HepG2 (cell line): ENCODE results near the gene CYP27B1. TPM values are rescaled to one million over a fixed set of nuclear protein-coding genes. Genes with fewer than 3 reads are reported as not detected.
A peak's percentile ranks its signal among the peaks of the same experiment; 100 is the strongest.

Source experiments
- ATRX ChIP-seq: sonication (generic); formaldehyde crosslinking; IDR thresholded peaks from 2 replicates; pipeline ENCODE4 v1.4.0; 2020; ENCODE audit warnings: missing genetic modification reagents, borderline replicate concordance
- GABPA ChIP-seq, 2 experiments: IDR thresholded peaks; 2 replicates each; pipeline ENCODE4 v1.6.1; 2011 to 2016; ENCODE audit warnings: low read depth in 2 of 2, low read length in 1 of 2, missing biosample characterization in 1 of 2, missing genetic modification characterization in 1 of 2
- HOXA7 ChIP-seq: sonication (generic); formaldehyde crosslinking; IDR thresholded peaks from 2 replicates; pipeline ENCODE4 v1.8.1; 2022; ENCODE audit warnings: mild to moderate bottlenecking, missing genetic modification reagents, moderate library complexity
- KDM4B ChIP-seq: sonication (generic); formaldehyde crosslinking; IDR thresholded peaks from 2 replicates; pipeline ENCODE4 v1.4.0; 2020; ENCODE audit warnings: missing genetic modification reagents
- MAFF ChIP-seq: IDR thresholded peaks from 2 replicates; pipeline ENCODE4 v1.6.1; 2011; ENCODE audit warnings: low read depth, low read length, improper control_type of control experiment
- NCOA2 ChIP-seq: sonication (generic); formaldehyde crosslinking; IDR thresholded peaks from 2 replicates; pipeline ENCODE4 v1.8.0; 2022; ENCODE audit warnings: inconsistent platforms
- NR2F2 ChIP-seq: IDR thresholded peaks from 2 replicates; pipeline ENCODE4 v1.6.1; 2012; ENCODE audit warnings: low read depth, inconsistent platforms, borderline replicate concordance
- RNF2 ChIP-seq: fragments of 450-650 bp; conservative IDR thresholded peaks from 2 replicates; pipeline ENCODE4 v1.6.1; 2016; ENCODE audit warnings: low read depth
- SP140L ChIP-seq: sonication (generic); formaldehyde crosslinking; IDR thresholded peaks from 2 replicates; pipeline ENCODE4 v1.4.0; 2020; ENCODE audit warnings: missing genetic modification reagents, borderline replicate concordance
- TBX3 ChIP-seq: fragments of 450-650 bp; IDR thresholded peaks from 2 replicates; pipeline ENCODE4 v1.6.1; 2017; ENCODE audit warnings: antibody characterized with exemption, mild to moderate bottlenecking, inconsistent platforms, borderline replicate concordance
- U2AF1 ChIP-seq: fragments of 200-400 bp; formaldehyde crosslinking; optimal IDR thresholded peaks from 2 replicates; pipeline ENCODE3; 2017; ENCODE audit warnings: mild to moderate bottlenecking, low read depth, low read length
- ZBTB8A ChIP-seq: sonication (generic); formaldehyde crosslinking; IDR thresholded peaks from 2 replicates; pipeline ENCODE4 v1.4.0; 2020; ENCODE audit warnings: mild to moderate bottlenecking, low read depth, missing genetic modification reagents, borderline replicate concordance
- ZC3H13 ChIP-seq: sonication (generic); formaldehyde crosslinking; IDR thresholded peaks from 2 replicates; pipeline ENCODE4 v1.8.1; 2023; ENCODE audit warnings: mild to moderate bottlenecking, missing genetic modification reagents, moderate library complexity
- ZFY ChIP-seq: sonication (generic); formaldehyde crosslinking; IDR thresholded peaks from 2 replicates; pipeline ENCODE4 v1.4.0; 2020; ENCODE audit warnings: missing genetic modification reagents
- ZNF431 ChIP-seq: sonication (generic); formaldehyde crosslinking; IDR thresholded peaks from 2 replicates; pipeline ENCODE4 v1.9.0; 2022; ENCODE audit warnings: missing genetic modification reagents, low read depth, mild to moderate bottlenecking, borderline replicate concordance
- ZSCAN29 ChIP-seq: sonication (generic); formaldehyde crosslinking; conservative IDR thresholded peaks from 2 replicates; pipeline ENCODE4 v1.4.0; 2020; ENCODE audit warnings: mild to moderate bottlenecking, missing genetic modification reagents
- polyA plus RNA-seq, 8 experiments: library from polyadenylated mRNA; depleted of rRNA in 3 of 8; stranded (reverse) in 7 of 8; unstranded in 1 of 8; fragments of >200 nt; fragmentation: Illumina TruSeq in 4 of 8; extraction: Trizol in 4 of 8; gene quantifications; 2 replicates each; pipeline versions ENCODE4 v1.2.1 to v1.2.3, GENCODE V29; 2011 to 2016; ENCODE audit warnings: low read depth in 4 of 8, missing spikeins in 1 of 8, mixed read lengths in 1 of 8; ENCODE audit not compliant: insufficient read depth in 1 of 8
- total RNA-seq, 5 experiments: library from RNA; depleted of rRNA; stranded (reverse); fragments of >200 nt; fragmentation: Illumina TruSeq; extraction: Trizol; gene quantifications; 2 replicates each; pipeline ENCODE4 v1.2.3, GENCODE V29; 2016; ENCODE audit warnings: low read depth in 1 of 5
- TF ChIP-seq, protein P1 (sequence below): sonication (generic); formaldehyde crosslinking; conservative IDR thresholded peaks from 2 replicates; pipeline ENCODE4 v1.8.0; 2022; ENCODE audit warnings: missing genetic modification reagents
- TF ChIP-seq, protein P2 (sequence below): sonication (generic); formaldehyde crosslinking; IDR thresholded peaks from 2 replicates; pipeline ENCODE4 v1.4.0; 2020; ENCODE audit warnings: missing genetic modification reagents
- TF ChIP-seq, protein P3 (sequence below): sonication (generic); formaldehyde crosslinking; IDR thresholded peaks from 2 replicates; pipeline ENCODE4 v1.5.0; 2020; ENCODE audit warnings: mild to moderate bottlenecking, missing genetic modification reagents
- TF ChIP-seq, protein P4 (sequence below), 2 experiments: sonication (generic) in 1 of 2; formaldehyde crosslinking in 1 of 2; IDR thresholded peaks; 2 replicates each; pipeline versions ENCODE4 v1.5.1 to v1.6.1; 2011 to 2020; ENCODE audit warnings: borderline replicate concordance in 1 of 2, low read depth in 1 of 2, low read length in 1 of 2, mild to moderate bottlenecking in 1 of 2, missing genetic modification reagents in 1 of 2, moderate library complexity in 1 of 2

The CYP27B1 gene
- total and polyA plus RNA-seq, 2 of the 13 experiments (the other 11 are each of a cell fraction or from before 2014, with no cell fraction given): 2.3 to 3.0 TPM

DNA sequence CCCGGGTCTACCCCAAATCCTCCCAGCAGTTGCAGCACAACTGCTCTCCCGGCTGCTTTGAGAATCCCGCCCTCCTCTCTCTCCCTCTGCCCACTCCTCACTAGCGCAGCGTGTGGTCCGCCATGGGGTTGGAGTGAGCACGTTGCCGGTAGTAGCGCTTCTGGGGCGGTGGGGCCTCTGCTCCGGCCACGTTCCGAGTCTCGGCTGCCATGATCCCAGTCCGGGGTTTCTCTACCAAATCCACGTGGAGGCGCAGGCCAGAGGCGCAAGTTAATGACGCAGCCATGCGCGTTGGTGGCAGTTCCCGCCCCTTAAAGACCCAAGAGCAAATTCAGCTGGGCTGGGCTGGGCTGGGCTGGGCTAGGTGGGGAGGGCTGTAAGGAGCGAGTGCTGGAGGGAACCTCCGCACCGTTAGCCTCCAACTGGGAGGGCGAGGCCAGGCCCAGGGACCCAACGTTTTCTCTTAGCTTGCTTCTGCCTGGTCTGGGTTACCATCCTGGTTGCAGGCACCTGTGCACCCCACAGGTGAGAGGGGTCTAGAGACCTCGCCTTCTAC lies 5.1 kb upstream of the CYP27B1 start, which contains the start of gene METTL1 (continued):
- peak; percentile 90 for TF ChIP-seq U2AF1
- TF ChIP-seq KDM4B (CRISPR knock-in tag): no peak
- no peak for TF ChIP-seq SP140L (CRISPR knock-in tag)
- TF ChIP-seq, protein P1, sequence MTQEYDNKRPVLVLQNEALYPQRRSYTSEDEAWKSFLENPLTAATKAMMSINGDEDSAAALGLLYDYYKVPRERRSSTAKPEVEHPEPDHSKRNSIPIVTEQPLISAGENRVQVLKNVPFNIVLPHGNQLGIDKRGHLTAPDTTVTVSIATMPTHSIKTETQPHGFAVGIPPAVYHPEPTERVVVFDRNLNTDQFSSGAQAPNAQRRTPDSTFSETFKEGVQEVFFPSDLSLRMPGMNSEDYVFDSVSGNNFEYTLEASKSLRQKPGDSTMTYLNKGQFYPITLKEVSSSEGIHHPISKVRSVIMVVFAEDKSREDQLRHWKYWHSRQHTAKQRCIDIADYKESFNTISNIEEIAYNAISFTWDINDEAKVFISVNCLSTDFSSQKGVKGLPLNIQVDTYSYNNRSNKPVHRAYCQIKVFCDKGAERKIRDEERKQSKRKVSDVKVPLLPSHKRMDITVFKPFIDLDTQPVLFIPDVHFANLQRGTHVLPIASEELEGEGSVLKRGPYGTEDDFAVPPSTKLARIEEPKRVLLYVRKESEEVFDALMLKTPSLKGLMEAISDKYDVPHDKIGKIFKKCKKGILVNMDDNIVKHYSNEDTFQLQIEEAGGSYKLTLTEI (CRISPR knock-in tag): no peak
- no peak for TF ChIP-seq MAFF
- TF ChIP-seq ZFY (CRISPR knock-in tag): peak; percentile 97
- no peak for TF ChIP-seq ZNF431 (CRISPR knock-in tag)
- TF ChIP-seq, protein P2, sequence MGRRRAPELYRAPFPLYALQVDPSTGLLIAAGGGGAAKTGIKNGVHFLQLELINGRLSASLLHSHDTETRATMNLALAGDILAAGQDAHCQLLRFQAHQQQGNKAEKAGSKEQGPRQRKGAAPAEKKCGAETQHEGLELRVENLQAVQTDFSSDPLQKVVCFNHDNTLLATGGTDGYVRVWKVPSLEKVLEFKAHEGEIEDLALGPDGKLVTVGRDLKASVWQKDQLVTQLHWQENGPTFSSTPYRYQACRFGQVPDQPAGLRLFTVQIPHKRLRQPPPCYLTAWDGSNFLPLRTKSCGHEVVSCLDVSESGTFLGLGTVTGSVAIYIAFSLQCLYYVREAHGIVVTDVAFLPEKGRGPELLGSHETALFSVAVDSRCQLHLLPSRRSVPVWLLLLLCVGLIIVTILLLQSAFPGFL (CRISPR knock-in tag): no peak
- peak; percentile 60; the same call in 1 of the 2 replicates for TF ChIP-seq ZC3H13 (CRISPR knock-in tag)
- TF ChIP-seq ZSCAN29 (CRISPR knock-in tag): peak; percentile 76
- 0 out of 2 replicates have a peak, but pooled peaks have one; percentile 62 for TF ChIP-seq RNF2
- no peak for TF ChIP-seq GABPA (IDR thresholded peaks at IDR 0.05; ENCODE audit: low read depth, low read length)
- peak; percentile 67 for TF ChIP-seq GABPA (CRISPR knock-in tag; IDR thresholded peaks at IDR 0.05; ENCODE audit: low read depth)
- TF ChIP-seq NCOA2 (CRISPR knock-in tag): peak; percentile 26; the same call in 1 of the 2 replicates
- no peak for TF ChIP-seq HOXA7
- no peak for TF ChIP-seq NR2F2
- TF ChIP-seq ATRX (CRISPR knock-in tag): no peak
- peak; percentile 39; the same call in 1 of the 2 replicates for TF ChIP-seq TBX3
- TF ChIP-seq, protein P3, sequence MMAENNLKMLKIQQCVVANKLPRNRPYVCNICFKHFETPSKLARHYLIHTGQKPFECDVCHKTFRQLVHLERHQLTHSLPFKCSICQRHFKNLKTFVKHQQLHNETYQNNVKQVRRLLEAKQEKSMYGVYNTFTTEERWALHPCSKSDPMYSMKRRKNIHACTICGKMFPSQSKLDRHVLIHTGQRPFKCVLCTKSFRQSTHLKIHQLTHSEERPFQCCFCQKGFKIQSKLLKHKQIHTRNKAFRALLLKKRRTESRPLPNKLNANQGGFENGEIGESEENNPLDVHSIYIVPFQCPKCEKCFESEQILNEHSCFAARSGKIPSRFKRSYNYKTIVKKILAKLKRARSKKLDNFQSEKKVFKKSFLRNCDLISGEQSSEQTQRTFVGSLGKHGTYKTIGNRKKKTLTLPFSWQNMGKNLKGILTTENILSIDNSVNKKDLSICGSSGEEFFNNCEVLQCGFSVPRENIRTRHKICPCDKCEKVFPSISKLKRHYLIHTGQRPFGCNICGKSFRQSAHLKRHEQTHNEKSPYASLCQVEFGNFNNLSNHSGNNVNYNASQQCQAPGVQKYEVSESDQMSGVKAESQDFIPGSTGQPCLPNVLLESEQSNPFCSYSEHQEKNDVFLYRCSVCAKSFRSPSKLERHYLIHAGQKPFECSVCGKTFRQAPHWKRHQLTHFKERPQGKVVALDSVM (CRISPR knock-in tag): peak; percentile 98
- peak; percentile 81; the same call in 1 of the 2 replicates for TF ChIP-seq ZBTB8A (CRISPR knock-in tag)
- TF ChIP-seq, protein P4, sequence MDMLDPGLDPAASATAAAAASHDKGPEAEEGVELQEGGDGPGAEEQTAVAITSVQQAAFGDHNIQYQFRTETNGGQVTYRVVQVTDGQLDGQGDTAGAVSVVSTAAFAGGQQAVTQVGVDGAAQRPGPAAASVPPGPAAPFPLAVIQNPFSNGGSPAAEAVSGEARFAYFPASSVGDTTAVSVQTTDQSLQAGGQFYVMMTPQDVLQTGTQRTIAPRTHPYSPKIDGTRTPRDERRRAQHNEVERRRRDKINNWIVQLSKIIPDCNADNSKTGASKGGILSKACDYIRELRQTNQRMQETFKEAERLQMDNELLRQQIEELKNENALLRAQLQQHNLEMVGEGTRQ (IDR thresholded peaks at IDR 0.05; ENCODE audit: low read depth, low read length): no peak
- TF ChIP-seq, protein P4 (CRISPR knock-in tag; IDR thresholded peaks at IDR 0.05; ENCODE audit: borderline replicate concordance): peak; percentile 58; the same call in 1 of the 2 replicates
